Measurements from ENCODE around the gene PTPRQ. TPM values are rescaled to one million over a fixed set of nuclear protein-coding genes. Genes with fewer than 3 reads are reported as not detected.

Gene PTPRQ
- total and polyA plus RNA-seq, 2 of the 8 experiments (the other 6 are each of a cell fraction or from before 2014, with no cell fraction given) = not detected

GRCh38 chr12:80708259-80708974 is 264.4 kb downstream of the PTPRQ start:
- H2BK120ac ChIP-seq (replicated peaks; ENCODE audit: low read depth, low read length) = no peak overlapping the region
- FAIRE-seq (no peak), DNase-seq (ENCODE audit: low read depth in 1 of 2, low spot score in 2 of 2) (peak in 1 of 2 experiments; percentile 72)
- H3K27ac ChIP-seq (ENCODE audit: low read depth, low read length) = no peak overlapping the region
- H2BK12ac ChIP-seq (ENCODE audit: low read depth, low read length) = no peak overlapping the region; the same call in 1 of the 2 replicates
- no peaks in the 10 kb centered on the region for H3K9me3 ChIP-seq (ENCODE audit: insufficient read depth in 2 of 2, low read depth in 1 of 2, low read length in 1 of 2)
- H3K4me1 ChIP-seq (replicated peaks in 1 of 4; ENCODE audit: control insufficient read depth in 3 of 4, insufficient read depth in 4 of 4, low read length in 3 of 4) = peaks cover 7 to 23% (median 15%) of the 10 kb centered on the region in 4 experiments
- H4K5ac ChIP-seq (ENCODE audit: insufficient read length, low read depth, low read length) = no peak overlapping the region
- H3K9ac ChIP-seq (replicated peaks in 1 of 4; ENCODE audit: extremely low read depth in 1 of 4, low read depth in 3 of 4, low read length in 3 of 4) = no peak overlapping the region; a peak in 1 of 7 replicates
- no peaks in the 10 kb centered on the region for H3K79me2 ChIP-seq (ENCODE audit: control insufficient read depth in 1 of 2, insufficient read depth in 2 of 2, low read length in 2 of 2)
- H3K79me1 ChIP-seq (ENCODE audit: low read depth, low read length) = no peaks in the 10 kb centered on the region
- H2BK20ac ChIP-seq (ENCODE audit: low read length) = peak overlapping the region; percentile 41; the same call in 1 of the 2 replicates
- H4K91ac ChIP-seq (replicated peaks; ENCODE audit: insufficient read length, low read length) = no peak overlapping the region
- peak overlapping the region; percentile 42 to 54 (median 49) for H3K4me3 ChIP-seq (ENCODE audit: extremely low read depth in 1 of 4, insufficient read depth in 2 of 4, low read depth in 3 of 4, low read length in 4 of 4)
- no peak overlapping the region for H3K4ac ChIP-seq (replicated peaks; ENCODE audit: insufficient read length, low read depth, low read length)
- no peak overlapping the region for H3K23ac ChIP-seq (ENCODE audit: insufficient read length)
- no peak overlapping the region for H2AFZ ChIP-seq (ENCODE audit: low read length)
- peaks cover 11% of the 10 kb centered on the region for H3K23me2 ChIP-seq (ENCODE audit: low read depth, low read length)
- peak overlapping the region; percentile 41 for H4K8ac ChIP-seq (ENCODE audit: extremely low read depth, insufficient read depth, low read length)
- H3K36me3 ChIP-seq (ENCODE audit: control insufficient read depth in 2 of 4, insufficient read depth in 4 of 4, low read length in 3 of 4) = no peaks in the 10 kb centered on the region
- H3K14ac ChIP-seq (ENCODE audit: insufficient read length) = no peak overlapping the region
- peaks cover 32 to 63% (median 57%) of the 10 kb centered on the region in 4 experiments for H3K27me3 ChIP-seq (replicated peaks in 1 of 4; ENCODE audit: control insufficient read depth in 3 of 4, extremely low read depth in 1 of 4, insufficient read depth in 3 of 4, low read length in 3 of 4)
- CTCF ChIA-PET (ENCODE audit: partially characterized antibody) = interaction anchor here (0.7 to 1.0 kb wide), 2 partner anchors 67 to 77 kb away, joined by 3 read pairs; no protein-coding TSS in a partner anchor
- H4K20me1 ChIP-seq (replicated peaks in 1 of 2; ENCODE audit: control insufficient read depth in 1 of 2, insufficient read depth in 2 of 2, low read length in 2 of 2) = peaks cover 0 to 2% of the 10 kb centered on the region in 2 experiments
- H3K18ac ChIP-seq (ENCODE audit: extremely low read depth, low read length) = 0 out of 2 replicates have a peak overlapping the region, but pooled peaks have one; percentile 28
- 5% methylated on average over 42 of the region's 50 CpGs; no CpG with 5 or more reads in 1 of the 2 experiments for WGBS, 2 experiments (ENCODE audit: extremely low coverage in 1 of 2, insufficient coverage in 1 of 2, insufficient read length in 1 of 2, insufficient replicate concordance in 2 of 2, low coverage in 1 of 2, low lambda C conversion rate in 2 of 2, missing lambda C conversion rate in 1 of 2)
- H3K4me2 ChIP-seq (ENCODE audit: insufficient read depth in 1 of 2, low read depth in 2 of 2, low read length in 2 of 2) = peak overlapping the region; percentile 96 to 97
- no peak overlapping the region for H2BK15ac ChIP-seq (ENCODE audit: low read length)
- H2BK5ac ChIP-seq (ENCODE audit: low read depth, low read length) = no peak overlapping the region
- POLR2A ChIA-PET (ENCODE audit: partially characterized antibody) = interaction anchor here (1.2 kb wide), 1 partner anchor 25 kb away, joined by 5 read pairs; no protein-coding TSS in a partner anchor
- H3K56ac ChIP-seq (replicated peaks; ENCODE audit: insufficient read length, low read depth, low read length) = no peak overlapping the region
- no peak overlapping the region for H2AK5ac ChIP-seq (ENCODE audit: low read depth, low read length)
- TF ChIP-seq, protein P1, sequence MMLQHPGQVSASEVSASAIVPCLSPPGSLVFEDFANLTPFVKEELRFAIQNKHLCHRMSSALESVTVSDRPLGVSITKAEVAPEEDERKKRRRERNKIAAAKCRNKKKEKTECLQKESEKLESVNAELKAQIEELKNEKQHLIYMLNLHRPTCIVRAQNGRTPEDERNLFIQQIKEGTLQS (IDR thresholded peaks at IDR 0.05; ENCODE audit: insufficient read depth, low read depth, low read length) = no peak
- no peak for TF ChIP-seq CHD1 (IDR thresholded peaks at IDR 0.05; ENCODE audit: low read depth, low read length)
- no peak for TF ChIP-seq JUN (IDR thresholded peaks at IDR 0.05; ENCODE audit: low read depth, low read length)
- 0 out of 2 replicates have a peak, but pooled peaks have one; percentile 8 for TF ChIP-seq ATF2 (IDR thresholded peaks at IDR 0.05; ENCODE audit: low read length)
- TF ChIP-seq JUND (IDR thresholded peaks at IDR 0.05; ENCODE audit: low read length) = no peak
- no peak for TF ChIP-seq HDAC6 (IDR thresholded peaks at IDR 0.05; ENCODE audit: low read depth, low read length)
- TF ChIP-seq TAF1 (IDR thresholded peaks at IDR 0.05; ENCODE audit: low read depth, low read length) = no peak
- no peak for TF ChIP-seq RBBP5 (IDR thresholded peaks at IDR 0.05; ENCODE audit: borderline replicate concordance, low read depth, low read length)
- no peak for TF ChIP-seq RFX5 (IDR thresholded peaks at IDR 0.05; ENCODE audit: borderline replicate concordance, low read depth, low read length)
- peak; percentile 48 for TF ChIP-seq EGR1 (IDR thresholded peaks at IDR 0.05; ENCODE audit: borderline replicate concordance, low read depth, low read length)

Data from H1 (cell line).